ENCODE results near the gene MTA3.
"Not testable (repeated sequence)": the region's sequence is repeated elsewhere in the genome, so short reads cannot be mapped to it uniquely, and the experiment has no call there.

Gene MTA3

DNA sequence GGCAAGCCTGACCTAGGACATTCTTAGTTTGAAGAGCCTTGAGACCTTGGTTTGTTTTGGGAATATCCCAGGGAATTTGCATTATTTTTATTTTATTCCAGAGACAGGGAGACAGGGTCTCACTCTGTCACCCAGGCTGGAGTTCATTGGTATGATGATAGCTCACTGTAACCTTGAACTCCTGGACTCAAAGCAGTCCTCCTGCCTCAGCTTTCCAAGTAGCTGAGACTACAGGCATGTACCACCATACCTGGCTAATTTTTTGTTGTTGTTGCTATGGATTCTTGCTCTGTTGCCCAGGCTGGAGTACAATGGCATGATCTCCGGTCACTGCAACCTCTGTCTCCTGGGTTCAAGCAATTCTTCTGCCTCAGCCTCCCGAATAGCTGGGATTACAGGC lies 4.8 kb downstream of the MTA3 start:
- TF ChIP-seq, protein P1, sequence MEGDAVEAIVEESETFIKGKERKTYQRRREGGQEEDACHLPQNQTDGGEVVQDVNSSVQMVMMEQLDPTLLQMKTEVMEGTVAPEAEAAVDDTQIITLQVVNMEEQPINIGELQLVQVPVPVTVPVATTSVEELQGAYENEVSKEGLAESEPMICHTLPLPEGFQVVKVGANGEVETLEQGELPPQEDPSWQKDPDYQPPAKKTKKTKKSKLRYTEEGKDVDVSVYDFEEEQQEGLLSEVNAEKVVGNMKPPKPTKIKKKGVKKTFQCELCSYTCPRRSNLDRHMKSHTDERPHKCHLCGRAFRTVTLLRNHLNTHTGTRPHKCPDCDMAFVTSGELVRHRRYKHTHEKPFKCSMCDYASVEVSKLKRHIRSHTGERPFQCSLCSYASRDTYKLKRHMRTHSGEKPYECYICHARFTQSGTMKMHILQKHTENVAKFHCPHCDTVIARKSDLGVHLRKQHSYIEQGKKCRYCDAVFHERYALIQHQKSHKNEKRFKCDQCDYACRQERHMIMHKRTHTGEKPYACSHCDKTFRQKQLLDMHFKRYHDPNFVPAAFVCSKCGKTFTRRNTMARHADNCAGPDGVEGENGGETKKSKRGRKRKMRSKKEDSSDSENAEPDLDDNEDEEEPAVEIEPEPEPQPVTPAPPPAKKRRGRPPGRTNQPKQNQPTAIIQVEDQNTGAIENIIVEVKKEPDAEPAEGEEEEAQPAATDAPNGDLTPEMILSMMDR (conservative IDR thresholded peaks at IDR 0.05; ENCODE audit: low read depth, low read length) = no peak
- H3K4me3 ChIP-seq (ENCODE audit: low read depth, low read length) = no peak overlapping the region
- no peak for DNase-seq (ENCODE audit: low read depth)

DNA sequence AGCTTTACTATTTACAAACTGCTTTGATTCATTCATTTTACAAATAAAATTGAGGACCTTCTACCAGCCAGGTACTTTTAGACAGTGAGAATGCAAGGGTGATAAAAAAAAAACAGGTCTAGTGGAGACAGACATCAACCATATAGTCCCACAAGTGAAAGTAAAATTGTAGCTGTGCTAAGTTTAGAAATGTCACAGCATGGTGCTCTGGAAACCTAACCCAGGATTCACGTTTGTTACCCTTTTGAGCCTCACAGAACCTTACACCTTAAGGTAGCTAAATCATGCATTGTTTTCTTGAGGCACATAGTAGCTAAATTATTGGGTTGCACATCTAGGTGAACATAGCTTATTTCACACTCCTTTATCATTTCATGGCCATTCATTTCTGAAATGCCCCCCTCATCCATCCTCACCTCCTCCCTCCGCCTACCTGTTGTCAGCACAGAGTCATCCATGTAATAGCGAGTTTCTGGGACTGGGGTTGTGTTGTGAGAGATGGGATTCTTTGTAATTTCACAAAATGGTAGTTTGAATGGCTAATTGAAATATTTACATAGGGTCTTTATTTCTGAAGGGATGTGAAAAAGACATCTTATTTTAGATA lies 7.1 kb downstream of the MTA3 start:
- TF ChIP-seq, protein P1 (conservative IDR thresholded peaks at IDR 0.05; ENCODE audit: low read depth, low read length) = no peak
- peak; percentile 21 for DNase-seq (ENCODE audit: low read depth)
- no peak overlapping the region for H3K4me3 ChIP-seq (ENCODE audit: low read depth, low read length)

DNA sequence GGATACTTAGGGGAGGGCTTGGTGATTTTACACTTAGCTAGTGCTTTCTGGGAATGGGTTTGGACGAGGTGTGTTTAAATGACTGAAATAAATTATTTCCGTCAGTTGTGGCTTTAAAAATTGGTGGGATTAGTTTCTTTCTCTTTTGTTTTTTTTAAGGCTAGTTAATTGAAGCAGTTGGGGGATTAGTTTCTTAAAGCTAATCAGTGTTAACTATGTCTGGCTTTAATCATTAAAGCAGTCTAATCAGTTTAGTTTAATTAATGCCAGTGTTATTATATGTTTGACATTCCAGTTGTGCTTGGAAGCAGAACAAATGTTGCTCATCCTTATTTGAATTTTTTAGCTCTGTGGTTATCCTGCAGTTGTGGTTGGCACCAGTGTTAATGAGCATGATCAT lies 10.2 kb downstream of the MTA3 start:
- TF ChIP-seq, protein P1 (conservative IDR thresholded peaks at IDR 0.05; ENCODE audit: low read depth, low read length) = no peak
- DNase-seq (ENCODE audit: low read depth) = no peak
- no peak overlapping the region for H3K4me3 ChIP-seq (ENCODE audit: low read depth, low read length)

DNA sequence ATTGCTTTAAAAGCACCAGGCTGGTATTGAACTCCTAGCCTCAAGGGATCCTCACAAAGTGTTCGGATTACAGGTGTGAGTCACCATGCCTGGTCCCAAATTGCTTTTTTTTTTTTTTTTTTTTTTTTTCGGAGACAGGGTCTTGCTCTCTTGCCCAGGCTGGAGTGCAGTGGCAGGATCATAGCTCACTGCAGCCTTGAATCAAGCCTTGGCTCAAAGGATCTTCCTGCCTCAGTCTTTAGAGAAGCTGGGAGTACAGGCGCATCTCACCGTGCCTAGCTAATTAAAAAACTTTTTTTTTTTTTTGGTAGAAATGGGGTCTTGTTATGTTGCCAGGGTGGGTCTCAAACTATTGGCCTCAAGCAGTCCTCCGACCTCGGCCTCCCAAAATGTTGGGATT lies 12.8 kb downstream of the MTA3 start:
- H3K4me3 ChIP-seq (ENCODE audit: low read depth, low read length) = no peak overlapping the region
- TF ChIP-seq, protein P1 (conservative IDR thresholded peaks at IDR 0.05; ENCODE audit: low read depth, low read length) = no peak
- DNase-seq (ENCODE audit: low read depth) = no peak

DNA sequence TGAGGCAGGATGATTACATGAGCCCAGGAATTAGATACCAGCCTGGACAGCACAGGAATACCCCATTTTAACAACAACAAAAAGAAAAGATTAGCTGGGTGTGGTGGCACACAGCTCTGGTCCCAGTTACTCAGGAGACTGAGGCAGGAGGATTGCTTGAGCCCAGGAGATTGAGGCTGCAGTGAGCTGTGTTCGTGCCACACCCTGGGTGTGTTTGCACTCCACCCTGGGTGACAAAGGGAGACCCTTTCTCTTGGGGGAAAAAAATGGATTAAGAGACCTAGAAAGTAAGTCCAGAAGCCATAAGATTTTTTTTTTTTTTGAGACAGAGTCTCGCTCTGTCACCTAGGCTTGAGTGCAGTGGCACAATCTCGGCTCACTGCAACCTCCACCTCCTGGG lies 16.2 kb downstream of the MTA3 start:
- not testable (repeated sequence) for DNase-seq (ENCODE audit: low read depth); H3K4me3 ChIP-seq (ENCODE audit: low read depth, low read length)

DNA sequence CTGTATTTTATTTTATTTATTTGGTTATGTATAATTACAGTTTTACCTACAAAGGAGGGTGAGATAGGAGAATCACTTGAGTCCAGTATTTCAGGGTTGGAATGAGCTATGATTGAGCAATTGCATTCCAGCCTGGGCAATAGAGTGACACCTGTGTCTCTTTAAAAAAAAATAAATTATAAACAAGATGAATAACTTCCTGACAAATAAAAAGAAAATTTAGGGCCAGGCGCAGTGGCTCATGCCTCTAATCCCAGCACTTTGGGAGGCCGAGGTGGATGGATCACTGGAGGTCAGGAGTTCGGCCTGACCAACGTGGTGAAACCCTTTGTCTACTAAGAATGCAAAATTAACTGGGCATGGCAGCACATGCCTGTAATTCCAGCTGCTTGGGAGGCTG lies 17.3 kb downstream of the MTA3 start:
- TF ChIP-seq, protein P1 (conservative IDR thresholded peaks at IDR 0.05; ENCODE audit: low read depth, low read length) = no peak
- no peak for DNase-seq (ENCODE audit: low read depth)
- H3K4me3 ChIP-seq (ENCODE audit: low read depth, low read length) = no peak overlapping the region

DNA sequence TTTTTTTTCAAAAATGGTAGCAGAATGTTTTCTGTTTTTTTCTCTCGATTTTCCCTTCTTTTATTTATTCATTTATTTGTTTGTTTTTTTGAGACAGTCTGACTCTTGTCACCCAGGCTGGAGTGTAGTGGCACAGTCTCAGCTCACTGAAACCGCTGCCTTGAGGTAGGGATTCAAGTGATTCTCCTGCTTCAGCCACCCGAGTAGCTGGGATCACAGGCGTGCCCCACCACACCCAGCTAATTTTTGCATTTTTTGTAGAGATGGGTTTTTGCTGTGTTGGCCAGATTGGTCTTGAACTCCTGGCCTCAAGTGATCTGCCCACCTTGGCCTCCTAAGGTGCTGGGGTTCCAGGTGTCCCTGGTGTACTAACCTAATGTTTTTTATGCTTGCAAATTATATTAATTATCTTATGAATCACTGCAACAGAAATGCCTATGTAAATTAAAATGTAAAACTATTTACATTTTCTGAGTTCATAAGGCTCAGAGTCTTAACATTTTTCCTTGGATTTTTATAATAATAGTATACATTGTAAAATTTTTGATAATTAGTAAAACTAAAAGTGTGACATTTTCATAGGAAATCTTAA lies 19.2 kb downstream of the MTA3 start:
- TF ChIP-seq, protein P1 (conservative IDR thresholded peaks at IDR 0.05; ENCODE audit: low read depth, low read length) = no peak
- no peak overlapping the region for H3K4me3 ChIP-seq (ENCODE audit: low read depth, low read length)
- no peak for DNase-seq (ENCODE audit: low read depth)

Measured in choroid plexus epithelial cell (primary cell).